Measurements from ENCODE around the gene OCSTAMP.

The OCSTAMP gene

DNA sequence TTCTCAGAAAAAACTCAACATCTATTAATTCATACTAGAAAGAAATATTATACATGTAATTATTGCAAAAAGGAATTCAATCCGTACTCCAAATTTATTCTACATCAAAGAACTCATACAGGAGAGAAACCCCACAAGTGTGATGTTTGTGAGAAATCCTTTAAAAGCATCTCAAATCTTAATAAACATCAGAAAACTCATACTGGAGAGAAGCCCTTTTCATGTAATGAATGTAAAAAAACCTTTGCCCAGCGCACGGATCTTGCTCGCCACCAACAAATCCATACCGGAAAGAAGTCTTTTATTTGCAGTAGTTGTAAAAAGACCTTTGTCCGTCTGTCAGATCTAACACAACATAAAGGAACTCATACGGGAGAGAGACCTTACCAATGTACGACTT is 59.1 kb downstream of the OCSTAMP start:
- H3K9me2 ChIP-seq (replicated peaks; ENCODE audit: insufficient read depth, low read length) = no peaks in the 10 kb centered on the region
- no peaks in the 10 kb centered on the region for H3K27me3 ChIP-seq (replicated peaks; ENCODE audit: insufficient read depth, low read length)
- H3K9me3 ChIP-seq (replicated peaks; ENCODE audit: insufficient read depth, low read length) = no peaks in the 10 kb centered on the region
- H3K4me3 ChIP-seq (ENCODE audit: low read length) = no peak overlapping the region
- no peaks in the 10 kb centered on the region for H3K79me2 ChIP-seq (ENCODE audit: low read length)
- no peaks in the 10 kb centered on the region for H3F3A ChIP-seq (ENCODE audit: insufficient read depth, low read length)
- H3K4me2 ChIP-seq (ENCODE audit: low read depth, low read length) = no peak overlapping the region
- H3K4me1 ChIP-seq (ENCODE audit: low read length) = no peaks in the 10 kb centered on the region
- H3K9ac ChIP-seq (ENCODE audit: low read length) = no peak overlapping the region
- H3K27ac ChIP-seq (ENCODE audit: low read length) = no peak overlapping the region
- no peak overlapping the region for H2AFZ ChIP-seq (ENCODE audit: low read length)
- no peaks in the 10 kb centered on the region for H3K36me3 ChIP-seq (replicated peaks; ENCODE audit: insufficient read depth, low read length)
- no peaks in the 10 kb centered on the region for H4K20me1 ChIP-seq (ENCODE audit: insufficient read depth, low read length)
- TF ChIP-seq EZH2 (optimal IDR thresholded peaks at IDR 0.05; ENCODE audit: low read depth, low read length) = no peak
- TF ChIP-seq EZH2phosphoT487 (IDR thresholded peaks at IDR 0.05; ENCODE audit: low read length) = no peak
- TF ChIP-seq, protein P1, sequence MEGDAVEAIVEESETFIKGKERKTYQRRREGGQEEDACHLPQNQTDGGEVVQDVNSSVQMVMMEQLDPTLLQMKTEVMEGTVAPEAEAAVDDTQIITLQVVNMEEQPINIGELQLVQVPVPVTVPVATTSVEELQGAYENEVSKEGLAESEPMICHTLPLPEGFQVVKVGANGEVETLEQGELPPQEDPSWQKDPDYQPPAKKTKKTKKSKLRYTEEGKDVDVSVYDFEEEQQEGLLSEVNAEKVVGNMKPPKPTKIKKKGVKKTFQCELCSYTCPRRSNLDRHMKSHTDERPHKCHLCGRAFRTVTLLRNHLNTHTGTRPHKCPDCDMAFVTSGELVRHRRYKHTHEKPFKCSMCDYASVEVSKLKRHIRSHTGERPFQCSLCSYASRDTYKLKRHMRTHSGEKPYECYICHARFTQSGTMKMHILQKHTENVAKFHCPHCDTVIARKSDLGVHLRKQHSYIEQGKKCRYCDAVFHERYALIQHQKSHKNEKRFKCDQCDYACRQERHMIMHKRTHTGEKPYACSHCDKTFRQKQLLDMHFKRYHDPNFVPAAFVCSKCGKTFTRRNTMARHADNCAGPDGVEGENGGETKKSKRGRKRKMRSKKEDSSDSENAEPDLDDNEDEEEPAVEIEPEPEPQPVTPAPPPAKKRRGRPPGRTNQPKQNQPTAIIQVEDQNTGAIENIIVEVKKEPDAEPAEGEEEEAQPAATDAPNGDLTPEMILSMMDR (IDR thresholded peaks at IDR 0.05; ENCODE audit: low read length) = no peak
- DNase-seq = no peak

Measured in MM.1S (cell line).